Gastrocnemius medialis (tissue), 4 donors: ENCODE results near the gene MAGEB2.

Experiments used
- CTCF ChIP-seq, 5 experiments: fragments of 450-650 bp in 3 of 5; fragments of 200-600 bp in 2 of 5; sonication (generic) in 2 of 5; IDR thresholded peaks in 4 of 5; conservative IDR thresholded peaks in 1 of 5; 1 replicate in 4 of 5; 2 replicates in 1 of 5; pipeline ENCODE4 v1.5.1; 2016 to 2019; ENCODE audit warnings: antibody characterized with exemption in 5 of 5, mild to moderate bottlenecking in 3 of 5, moderate library complexity in 3 of 5
- POLR2A ChIP-seq, 2 donors: fragments of 450-650 bp; IDR thresholded peaks; one replicate each; pipeline ENCODE4 v1.6.1; 2017; ENCODE audit warnings: antibody characterized with exemption in 2 of 2, mild to moderate bottlenecking in 2 of 2, moderate library complexity in 2 of 2

DNA sequence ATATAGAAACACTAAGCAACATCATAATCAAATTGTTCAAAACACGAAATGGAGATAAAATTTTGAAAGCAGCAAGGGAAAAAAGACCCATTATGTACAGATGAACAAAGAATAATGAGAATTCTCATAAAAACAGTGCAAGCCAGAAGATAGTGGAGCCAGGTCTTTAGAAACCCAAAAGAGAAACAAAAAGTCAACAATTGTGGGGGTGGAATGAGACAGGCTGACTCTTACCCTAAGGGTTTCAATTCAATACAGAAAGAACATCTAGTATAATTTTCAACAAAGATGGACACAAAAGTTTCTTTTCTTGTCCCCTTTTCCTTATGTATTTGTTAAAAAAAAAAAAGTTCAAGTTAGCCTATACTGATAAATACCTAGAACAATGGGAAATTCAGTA lies 34.0 kb upstream of the MAGEB2 start:
- TF ChIP-seq CTCF (IDR thresholded peaks at IDR 0.05 in 4 of 5, conservative IDR thresholded peaks at IDR 0.05 in 1 of 5) (no peak), POLR2A (IDR thresholded peaks at IDR 0.05) (no peak)
